SK-N-SH (cell line): ENCODE data around the gene TECRL.

Experiments
- CTCF ChIP-seq: fragments of 200-600 bp; sonication (generic); IDR thresholded peaks from 2 replicates; pipeline ENCODE4 v1.6.1; 2017; ENCODE audit warnings: antibody characterized with exemption, mild to moderate bottlenecking, moderate library complexity
- GABPA ChIP-seq: IDR thresholded peaks from 2 replicates; pipeline ENCODE4 v1.4.0; 2012; ENCODE audit warnings: low read depth, mild to moderate bottlenecking
- PBX3 ChIP-seq: IDR thresholded peaks from 2 replicates; pipeline ENCODE4; 2012
- RAD21 ChIP-seq: IDR thresholded peaks from 2 replicates; pipeline ENCODE4 v1.6.1; 2012; ENCODE audit warnings: mild to moderate bottlenecking, low read length
- REST ChIP-seq: IDR thresholded peaks from 2 replicates; pipeline ENCODE4 v1.6.1; 2012; ENCODE audit warnings: mild to moderate bottlenecking, low read depth, low read length, moderate library complexity

GRCh38 chr4:64384237-64385203 lies 24.7 kb downstream of the TECRL start:
- TF ChIP-seq CTCF (no peak), RAD21 (no peak), PBX3 (no peak), REST (no peak), GABPA (no peak)
